Activated naive CD4-positive, alpha-beta T cell treated with anti-CD3 and anti-CD28 coated beads, Interleukin-2, amount 10 ng/mL, durations not matched to agents 7 days and 5 days (primary cell): ENCODE data around the gene NTM.

Source experiments
- CTCF ChIA-PET: fragments of 350-600 bp; sonication (Branson Sonifier 250); formaldehyde crosslinking; loops from one replicate; lab custom pipeline; 2021; ENCODE audit warnings: antibody characterized with exemption; lab: Charles Lee
- DNase-seq: peaks from one replicate; pipeline ENCODE4 v3.0.0-alpha.2; 2020
- H3K27ac Mint-ChIP-seq: one replicate; pipeline ENCODE4 v1.8.0; 2021; ENCODE audit warnings: mild to moderate bottlenecking, moderate library complexity, mixed read lengths
- H3K27me3 Mint-ChIP-seq: one replicate; pipeline ENCODE4 v1.8.0; 2021; ENCODE audit warnings: mild to moderate bottlenecking, mixed read lengths
- H3K36me3 Mint-ChIP-seq: one replicate; pipeline ENCODE4 v1.8.0; 2021; ENCODE audit warnings: mixed read lengths
- H3K4me1 Mint-ChIP-seq: one replicate; pipeline ENCODE4 v1.8.0; 2021; ENCODE audit warnings: mixed read lengths
- H3K4me3 Mint-ChIP-seq: one replicate; pipeline ENCODE4 v1.8.0; 2021; ENCODE audit warnings: mild to moderate bottlenecking, moderate library complexity, mixed read lengths
- H3K9me3 Mint-ChIP-seq: one replicate; pipeline ENCODE4 v1.8.0; 2021; ENCODE audit warnings: mixed read lengths

NTM gene

DNA sequence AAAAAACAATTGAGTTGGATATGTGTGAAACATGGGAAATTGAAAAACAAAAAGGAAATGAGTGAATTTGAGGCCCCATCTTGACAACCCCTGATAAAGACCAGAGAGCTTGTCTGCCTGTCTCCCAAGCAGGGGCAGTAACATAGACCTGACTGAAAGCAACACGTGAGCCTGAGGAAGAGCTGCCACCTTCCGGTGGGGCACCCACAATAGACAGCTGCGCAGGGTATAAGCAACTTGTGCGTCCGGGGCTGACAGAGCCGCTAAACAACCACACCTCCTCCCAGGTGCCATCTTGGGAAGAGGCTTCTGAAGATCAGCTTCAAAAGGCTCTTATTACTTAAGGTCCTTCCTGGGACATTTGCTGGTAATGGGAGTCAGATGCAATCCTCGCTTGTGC is 166.8 kb downstream of the NTM start:
- Mint-ChIP-seq H3K4me3 (no peak overlapping the region), H3K27me3 (no peaks in the 10 kb centered on the region), H3K9me3 (no peaks in the 10 kb centered on the region), H3K27ac (no peak overlapping the region), H3K4me1 (no peaks in the 10 kb centered on the region), H3K36me3 (no peaks in the 10 kb centered on the region)
- CTCF ChIA-PET, result no interaction called here
- DNase-seq, result no peak

DNA sequence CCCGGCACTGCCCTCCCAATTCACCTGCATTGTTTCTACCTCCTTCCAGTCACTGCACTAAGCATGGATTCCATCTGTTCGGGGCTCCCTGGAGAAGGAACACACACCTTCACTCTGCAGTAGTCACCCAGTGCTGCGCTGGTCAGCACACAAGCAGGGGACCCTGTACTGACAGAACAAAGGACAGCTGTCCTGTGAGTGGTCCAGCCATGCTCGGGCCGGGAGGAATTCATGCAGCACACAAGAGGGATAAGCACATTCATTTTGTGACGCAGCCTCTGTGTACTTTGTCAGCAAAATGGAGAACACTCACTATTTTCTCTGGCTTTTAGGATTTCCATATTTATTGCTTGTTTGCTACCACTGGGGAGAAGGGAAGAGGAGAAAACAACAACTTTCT is 167.3 kb downstream of the NTM start:
- no peak overlapping the region for H3K4me3 Mint-ChIP-seq
- H3K36me3 Mint-ChIP-seq, result no peaks in the 10 kb centered on the region
- H3K27me3 Mint-ChIP-seq, result no peaks in the 10 kb centered on the region
- H3K9me3 Mint-ChIP-seq, result no peaks in the 10 kb centered on the region
- H3K4me1 Mint-ChIP-seq, result no peaks in the 10 kb centered on the region
- no peak overlapping the region for H3K27ac Mint-ChIP-seq
- no peak for DNase-seq
- CTCF ChIA-PET, result no interaction called here

DNA sequence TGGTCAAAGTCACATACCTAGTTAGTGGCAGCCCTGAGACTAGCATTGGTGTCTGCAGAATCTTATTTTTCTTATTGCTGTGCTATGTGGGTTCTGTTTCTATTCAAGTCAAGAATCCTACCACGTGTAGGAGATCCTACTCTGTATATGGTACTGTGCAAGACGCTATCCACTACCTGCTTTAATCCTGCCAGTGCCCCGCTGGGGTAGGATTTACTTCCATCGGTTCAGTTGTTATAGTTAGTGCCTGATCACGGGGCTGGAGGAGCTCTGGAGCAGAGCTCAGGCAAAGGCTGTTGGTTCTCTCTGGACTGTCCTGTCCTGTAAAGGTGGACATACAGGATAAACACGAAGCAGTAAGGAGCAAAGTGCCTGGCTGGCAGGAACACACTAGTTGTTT is 167.9 kb downstream of the NTM start:
- CTCF ChIA-PET, result no interaction called here
- no peaks in the 10 kb centered on the region for H3K27me3 Mint-ChIP-seq
- no peaks in the 10 kb centered on the region for H3K9me3 Mint-ChIP-seq

DNA sequence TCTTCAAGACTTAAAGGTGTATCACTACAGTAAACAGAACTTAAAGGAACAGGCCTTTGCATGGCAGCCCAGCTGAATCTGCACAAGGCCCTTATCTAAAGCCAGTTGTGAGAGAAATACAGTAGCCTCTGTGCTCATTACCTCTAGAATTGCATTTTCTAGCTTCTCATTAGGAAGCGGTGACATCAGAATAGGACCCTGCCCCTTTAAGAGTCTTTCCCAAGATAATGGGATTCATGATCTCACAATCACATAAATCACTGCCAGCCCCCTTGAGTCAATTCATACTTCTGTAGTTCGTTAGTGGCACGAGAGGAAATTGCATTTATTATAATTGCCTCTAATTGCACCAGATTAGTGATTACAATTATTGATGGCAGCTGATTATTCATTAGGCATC is 170.3 kb downstream of the NTM start:
- Mint-ChIP-seq H3K27me3 (no peaks in the 10 kb centered on the region), H3K9me3 (peaks cover 4% of the 10 kb centered on the region), H3K4me1 (no peaks in the 10 kb centered on the region), H3K36me3 (no peaks in the 10 kb centered on the region), H3K4me3 (no peak overlapping the region), H3K27ac (no peak overlapping the region)
- no peak for DNase-seq
- CTCF ChIA-PET, result no interaction called here

More for the DNA sequence above, 167.9 kb downstream of the NTM start:
- DNase-seq, result no peak
- H3K4me3 Mint-ChIP-seq, result no peak overlapping the region
- H3K4me1 Mint-ChIP-seq, result no peaks in the 10 kb centered on the region
- no peaks in the 10 kb centered on the region for H3K36me3 Mint-ChIP-seq
- H3K27ac Mint-ChIP-seq, result no peak overlapping the region

DNA sequence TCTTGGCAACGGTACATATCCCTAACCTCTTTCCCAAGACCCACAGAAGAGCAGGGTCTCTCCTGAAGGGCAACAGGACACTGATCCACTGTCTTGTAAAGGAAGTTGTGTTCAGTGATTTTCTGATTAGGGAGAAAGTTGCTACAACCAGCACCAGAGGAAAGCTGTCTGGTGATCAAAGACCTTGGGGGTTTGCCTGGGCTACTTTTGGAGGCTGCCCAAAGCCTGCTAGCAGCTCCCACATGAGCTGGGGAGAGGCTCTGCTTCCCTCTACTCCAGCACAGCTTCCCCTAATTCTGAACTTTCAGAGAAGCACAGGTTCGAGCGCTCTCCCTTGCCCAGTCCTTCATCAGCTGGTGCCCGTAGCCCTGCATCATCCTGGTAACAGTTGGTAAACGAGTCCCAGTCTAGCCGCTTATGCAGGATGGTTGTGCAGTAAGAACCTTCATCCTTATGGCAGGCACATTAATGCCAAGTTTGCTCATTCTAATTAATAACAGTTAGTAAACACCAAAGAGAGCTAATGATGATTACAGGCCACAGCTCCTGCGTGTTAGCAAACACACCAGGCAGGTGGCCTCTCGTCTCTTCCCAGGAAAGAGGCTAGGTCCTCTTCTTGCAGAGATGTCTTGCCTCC is 173.1 kb downstream of the NTM start:
- Mint-ChIP-seq H3K36me3 (no peaks in the 10 kb centered on the region), H3K4me1 (no peaks in the 10 kb centered on the region), H3K4me3 (no peak overlapping the region), H3K27me3 (no peaks in the 10 kb centered on the region), H3K9me3 (peaks cover 4% of the 10 kb centered on the region), H3K27ac (no peak overlapping the region)
- CTCF ChIA-PET, result no interaction called here
- DNase-seq, result no peak

DNA sequence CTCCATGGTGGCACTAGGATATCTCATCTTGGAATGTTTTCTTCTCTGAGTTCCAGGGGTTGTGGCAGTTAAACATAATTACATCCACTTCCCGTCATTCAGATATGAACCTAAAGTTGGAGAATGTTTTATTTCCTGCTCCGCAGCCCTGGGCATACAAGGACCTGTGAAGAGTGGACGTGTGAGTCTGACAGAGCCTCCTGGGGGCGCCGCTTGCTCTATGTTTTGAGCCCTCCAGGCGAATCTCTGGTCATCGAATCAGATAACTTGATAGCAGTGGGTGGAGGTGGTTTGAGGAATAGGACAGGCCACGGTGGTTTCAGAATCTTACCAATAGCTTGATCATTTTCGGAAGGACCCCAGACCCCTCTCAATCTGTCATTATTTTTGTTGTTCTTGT is 174.2 kb downstream of the NTM start:
- Mint-ChIP-seq H3K9me3 (peaks cover 4% of the 10 kb centered on the region), H3K27ac (no peak overlapping the region), H3K4me3 (no peak overlapping the region), H3K27me3 (no peaks in the 10 kb centered on the region), H3K4me1 (no peaks in the 10 kb centered on the region), H3K36me3 (no peaks in the 10 kb centered on the region)
- DNase-seq, result no peak
- CTCF ChIA-PET, result no interaction called here

DNA sequence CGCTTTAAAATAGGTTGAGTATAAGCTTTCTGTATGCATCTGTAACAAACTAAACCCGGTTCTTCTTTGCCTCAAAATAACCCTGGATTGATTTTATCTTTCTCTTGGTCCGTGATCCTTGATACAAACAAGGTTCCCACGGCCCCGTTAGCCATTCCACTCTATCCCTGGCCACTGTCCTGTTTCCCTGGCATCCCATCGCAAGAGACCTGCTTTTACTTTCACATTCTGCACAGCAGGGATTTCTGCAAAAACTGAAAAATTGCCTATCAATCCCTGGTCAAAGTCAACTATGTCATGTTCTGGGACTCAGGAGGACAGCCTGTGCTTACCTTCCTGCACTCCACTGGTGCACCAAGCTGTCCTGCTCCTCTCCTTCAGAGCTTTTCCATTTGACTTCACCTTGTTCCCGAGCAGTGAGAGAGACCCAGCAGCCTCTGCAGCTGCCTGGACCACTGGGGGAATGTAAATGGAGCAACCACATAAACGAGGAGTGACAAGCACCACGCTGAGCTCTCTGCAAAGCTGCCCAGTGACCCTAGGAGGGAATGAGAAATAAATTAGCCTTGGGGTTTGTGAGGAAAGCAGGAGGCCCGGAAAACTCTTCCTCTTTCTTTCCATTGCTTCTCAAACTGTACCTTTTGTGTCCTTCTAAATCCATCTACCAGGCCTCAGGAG is 175.9 kb downstream of the NTM start:
- peaks cover 6% of the 10 kb centered on the region for H3K9me3 Mint-ChIP-seq
- no peaks in the 10 kb centered on the region for H3K36me3 Mint-ChIP-seq
- no peak overlapping the region for H3K4me3 Mint-ChIP-seq
- DNase-seq, result no peak
- H3K27ac Mint-ChIP-seq, result no peak overlapping the region
- H3K27me3 Mint-ChIP-seq, result no peaks in the 10 kb centered on the region
- CTCF ChIA-PET, result interaction anchor here (0.6 kb wide), 1 partner anchor 67 kb away, joined by 3 read pairs; no protein-coding TSS in a partner anchor
- no peaks in the 10 kb centered on the region for H3K4me1 Mint-ChIP-seq

DNA sequence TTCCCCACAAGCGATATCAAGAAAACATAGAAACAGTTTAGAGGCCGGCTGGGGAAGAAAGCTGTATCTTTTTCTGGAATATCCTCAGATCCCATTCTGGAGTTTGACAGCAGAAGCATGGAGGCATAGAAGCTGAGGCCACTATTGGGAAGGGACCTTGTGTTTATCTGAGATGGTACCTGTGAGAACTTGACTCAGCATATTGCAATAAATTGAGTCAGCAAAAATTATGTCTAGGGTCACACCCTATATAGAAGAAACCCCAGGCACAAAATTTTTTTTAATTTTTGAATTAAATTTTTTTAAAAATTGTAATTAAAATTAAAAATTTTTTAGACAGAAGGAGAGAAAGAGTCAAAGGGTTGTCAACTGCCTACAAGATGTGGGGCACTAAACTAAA is 178.7 kb downstream of the NTM start:
- no peaks in the 10 kb centered on the region for H3K27me3 Mint-ChIP-seq
- no peak overlapping the region for H3K27ac Mint-ChIP-seq
- H3K36me3 Mint-ChIP-seq, result no peaks in the 10 kb centered on the region
- H3K4me1 Mint-ChIP-seq, result no peaks in the 10 kb centered on the region
- DNase-seq, result no peak
- H3K9me3 Mint-ChIP-seq, result peaks cover 9% of the 10 kb centered on the region
- H3K4me3 Mint-ChIP-seq, result no peak overlapping the region
- CTCF ChIA-PET, result no interaction called here

DNA sequence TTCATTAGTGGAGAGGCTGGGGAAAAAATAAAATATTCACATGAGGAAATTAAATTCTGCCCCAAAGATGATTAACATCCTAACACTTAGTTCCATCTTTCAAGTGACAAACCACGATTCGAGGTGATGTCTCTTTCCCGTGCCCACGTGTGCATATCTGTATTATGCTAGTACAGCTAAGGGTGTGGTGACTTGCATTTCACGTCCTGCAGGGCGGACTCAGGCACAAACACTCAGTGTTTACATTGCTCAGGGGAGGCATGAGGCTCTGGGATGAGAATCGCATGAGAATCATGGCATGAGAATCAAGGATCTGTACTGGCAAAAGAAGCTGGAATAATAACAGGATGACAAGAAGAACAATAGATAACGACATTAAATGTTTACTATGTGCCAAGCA is 179.4 kb downstream of the NTM start:
- H3K27me3 Mint-ChIP-seq, result no peaks in the 10 kb centered on the region
- DNase-seq, result no peak
- peaks cover 9% of the 10 kb centered on the region for H3K9me3 Mint-ChIP-seq

DNA sequence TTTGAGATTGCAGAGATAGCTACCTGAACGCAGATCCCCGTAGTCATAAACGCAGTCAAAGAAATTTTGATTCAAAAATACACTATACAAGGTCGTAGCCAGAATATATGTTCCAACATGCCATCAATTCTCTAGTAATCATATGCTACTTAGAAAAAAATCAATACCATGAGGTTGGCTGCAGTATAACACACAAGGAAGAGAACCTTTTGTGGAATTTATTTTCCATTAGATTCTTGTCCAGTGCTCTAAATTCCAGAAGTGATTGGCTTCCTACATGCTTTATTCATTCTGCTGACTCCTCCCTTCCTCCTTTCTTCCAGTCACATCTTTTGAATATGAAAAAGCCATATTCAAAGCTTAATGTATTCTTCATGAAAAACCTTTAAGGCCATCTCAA is 189.9 kb downstream of the NTM start:
- no peak for DNase-seq
- Mint-ChIP-seq H3K36me3 (no peaks in the 10 kb centered on the region), H3K27ac (no peak overlapping the region), H3K27me3 (no peaks in the 10 kb centered on the region), H3K4me3 (no peak overlapping the region), H3K9me3 (no peaks in the 10 kb centered on the region), H3K4me1 (no peaks in the 10 kb centered on the region)
- CTCF ChIA-PET, result interaction anchor here (0.6 kb wide), 1 partner anchor 211 kb away, joined by 3 read pairs; no protein-coding TSS in a partner anchor

More for the DNA sequence above, 179.4 kb downstream of the NTM start:
- Mint-ChIP-seq H3K27ac (no peak overlapping the region), H3K36me3 (no peaks in the 10 kb centered on the region), H3K4me1 (no peaks in the 10 kb centered on the region), H3K4me3 (no peak overlapping the region)
- CTCF ChIA-PET, result no interaction called here

DNA sequence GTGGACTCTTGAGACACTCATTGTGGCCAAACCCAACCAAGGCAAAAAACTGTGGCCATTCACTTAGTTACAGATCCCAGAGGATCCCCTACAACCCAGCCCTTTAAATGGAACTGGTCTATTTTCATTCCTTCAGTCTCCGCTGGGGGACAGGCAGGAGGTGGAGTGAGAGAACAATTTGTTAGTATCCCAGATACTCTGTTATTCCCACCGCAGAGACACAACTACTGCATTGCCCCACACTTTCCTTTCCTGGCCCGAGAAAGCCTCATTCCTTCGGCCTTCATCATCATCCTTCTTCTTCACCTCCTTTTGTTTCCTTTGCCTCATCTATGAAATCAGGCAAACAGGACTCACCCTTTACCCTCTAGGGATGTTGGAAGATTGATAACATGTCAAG is 191.1 kb downstream of the NTM start:
- H3K27me3 Mint-ChIP-seq, result no peaks in the 10 kb centered on the region
- no peak overlapping the region for H3K4me3 Mint-ChIP-seq
- no peaks in the 10 kb centered on the region for H3K4me1 Mint-ChIP-seq
- H3K36me3 Mint-ChIP-seq, result no peaks in the 10 kb centered on the region
- H3K27ac Mint-ChIP-seq, result no peak overlapping the region
- CTCF ChIA-PET, result no interaction called here
- DNase-seq, result no peak
- no peaks in the 10 kb centered on the region for H3K9me3 Mint-ChIP-seq

DNA sequence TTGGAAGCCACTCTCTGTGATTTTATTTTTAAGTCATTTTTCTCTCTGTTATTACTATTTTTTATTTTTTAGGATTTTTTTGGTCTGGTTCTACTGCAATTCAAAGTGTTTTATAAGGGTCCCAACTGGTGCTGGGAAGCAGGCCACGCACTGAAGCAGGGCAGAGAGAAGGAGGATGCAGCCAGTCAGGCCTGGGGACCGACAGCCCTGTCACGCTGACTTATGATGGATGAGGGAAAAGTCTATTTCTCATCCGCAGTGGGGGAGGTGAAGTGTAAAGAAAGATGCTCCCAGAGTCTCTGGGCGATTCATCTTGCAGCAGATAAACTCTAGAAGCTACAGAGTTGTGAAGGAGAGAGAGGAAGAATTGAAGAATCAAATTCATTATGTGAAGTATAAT is 191.6 kb downstream of the NTM start:
- Mint-ChIP-seq H3K36me3 (no peaks in the 10 kb centered on the region), H3K4me3 (no peak overlapping the region), H3K4me1 (no peaks in the 10 kb centered on the region), H3K27ac (no peak overlapping the region), H3K9me3 (no peaks in the 10 kb centered on the region), H3K27me3 (no peaks in the 10 kb centered on the region)
- CTCF ChIA-PET, result no interaction called here
- DNase-seq, result no peak

DNA sequence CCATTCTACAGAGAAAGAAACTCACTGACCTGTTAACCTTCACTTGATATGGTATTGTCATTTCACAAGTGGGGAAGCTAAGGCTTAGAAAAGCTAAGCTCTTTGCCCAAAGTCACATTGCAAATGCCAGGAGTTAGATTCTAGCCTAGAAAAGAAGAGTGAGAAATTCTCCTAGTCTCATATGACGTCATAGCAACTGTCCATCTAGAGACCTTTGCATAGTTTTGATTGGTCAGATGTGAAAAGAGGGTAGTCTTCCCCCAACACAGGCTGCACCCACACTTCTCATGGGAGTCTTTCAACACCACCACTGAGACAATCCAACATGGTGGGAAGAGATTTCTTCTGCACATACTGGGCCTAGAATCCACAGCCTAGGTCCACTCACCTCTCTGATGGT is 197.9 kb downstream of the NTM start:
- Mint-ChIP-seq H3K9me3 (no peaks in the 10 kb centered on the region), H3K4me3 (no peak overlapping the region), H3K4me1 (no peaks in the 10 kb centered on the region), H3K27ac (no peak overlapping the region), H3K36me3 (no peaks in the 10 kb centered on the region), H3K27me3 (no peaks in the 10 kb centered on the region)
- CTCF ChIA-PET, result no interaction called here
- no peak for DNase-seq

DNA sequence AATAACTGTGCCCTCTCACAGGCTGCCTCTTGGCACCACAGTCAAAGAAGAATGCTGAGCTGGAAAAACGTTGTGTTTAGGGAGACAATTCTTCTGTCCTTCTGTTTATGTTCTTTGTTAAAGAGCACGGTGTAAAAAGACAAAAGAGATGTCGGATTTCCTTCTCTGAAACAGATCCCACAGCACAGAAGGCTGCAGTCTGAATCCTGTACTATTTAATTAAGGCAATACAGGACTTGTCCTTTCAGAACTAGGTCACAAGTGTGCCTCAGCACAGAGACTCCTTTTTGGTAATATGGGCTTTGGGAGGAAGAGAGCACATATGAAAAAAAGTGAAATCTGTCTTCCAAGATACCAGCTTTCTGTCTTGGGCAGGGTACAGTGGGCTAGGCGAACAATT is 201.2 kb downstream of the NTM start:
- Mint-ChIP-seq H3K9me3 (no peaks in the 10 kb centered on the region), H3K27ac (no peak overlapping the region), H3K4me1 (no peaks in the 10 kb centered on the region), H3K4me3 (no peak overlapping the region), H3K36me3 (no peaks in the 10 kb centered on the region), H3K27me3 (no peaks in the 10 kb centered on the region)
- CTCF ChIA-PET, result no interaction called here
- no peak for DNase-seq

DNA sequence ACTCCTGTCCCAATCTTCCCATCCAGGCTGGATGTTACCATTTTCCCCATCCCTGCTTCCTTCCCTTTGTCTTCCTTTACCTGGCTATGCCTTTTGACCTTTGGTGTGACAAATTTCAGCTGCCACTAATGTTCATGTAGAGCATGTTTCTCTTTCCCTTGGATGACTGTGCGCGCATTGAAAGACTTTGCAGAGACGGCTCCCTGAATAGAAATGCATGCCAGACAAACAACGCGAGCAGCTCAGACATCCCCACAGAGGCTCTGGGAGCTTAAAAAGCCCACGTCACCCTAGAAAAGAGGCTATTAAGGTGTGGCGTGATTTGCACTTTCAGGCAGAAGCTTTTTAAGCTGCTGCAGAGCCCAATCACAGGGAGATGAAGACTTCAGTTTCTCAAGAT is 202.0 kb downstream of the NTM start:
- no peak for DNase-seq
- CTCF ChIA-PET, result no interaction called here
- H3K4me3 Mint-ChIP-seq, result no peak overlapping the region
- H3K4me1 Mint-ChIP-seq, result no peaks in the 10 kb centered on the region
- no peaks in the 10 kb centered on the region for H3K9me3 Mint-ChIP-seq
- no peak overlapping the region for H3K27ac Mint-ChIP-seq
- no peaks in the 10 kb centered on the region for H3K27me3 Mint-ChIP-seq
- no peaks in the 10 kb centered on the region for H3K36me3 Mint-ChIP-seq
